A549 treated with dexamethasone at 1 μM for 4 hours (cell line): ENCODE data around the gene ODF2L. TPM values are rescaled to one million over a fixed set of nuclear protein-coding genes. Genes with fewer than 3 reads are reported as not detected.

ENCODE experiments used
- total RNA-seq: library from RNA; stranded (reverse); fragments of 200-300 nt; extraction: Qiagen RNA extraction; gene quantifications from 5 replicates; pipeline ENCODE4 v1.2.3, GENCODE V29; 2022

ODF2L gene, protein sequence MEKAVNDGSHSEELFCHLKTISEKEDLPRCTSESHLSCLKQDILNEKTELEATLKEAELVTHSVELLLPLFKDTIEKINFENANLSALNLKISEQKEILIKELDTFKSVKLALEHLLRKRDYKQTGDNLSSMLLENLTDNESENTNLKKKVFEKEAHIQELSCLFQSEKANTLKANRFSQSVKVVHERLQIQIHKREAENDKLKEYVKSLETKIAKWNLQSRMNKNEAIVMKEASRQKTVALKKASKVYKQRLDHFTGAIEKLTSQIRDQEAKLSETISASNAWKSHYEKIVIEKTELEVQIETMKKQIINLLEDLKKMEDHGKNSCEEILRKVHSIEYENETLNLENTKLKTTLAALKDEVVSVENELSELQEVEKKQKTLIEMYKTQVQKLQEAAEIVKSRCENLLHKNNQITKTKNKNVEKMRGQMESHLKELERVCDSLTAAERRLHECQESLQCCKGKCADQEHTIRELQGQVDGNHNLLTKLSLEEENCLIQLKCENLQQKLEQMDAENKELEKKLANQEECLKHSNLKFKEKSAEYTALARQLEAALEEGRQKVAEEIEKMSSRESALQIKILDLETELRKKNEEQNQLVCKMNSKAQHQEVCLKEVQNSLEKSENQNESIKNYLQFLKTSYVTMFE
- total RNA-seq: 7.4 to 9.3 TPM (median 8.2 TPM) in 5 replicates

DNA sequence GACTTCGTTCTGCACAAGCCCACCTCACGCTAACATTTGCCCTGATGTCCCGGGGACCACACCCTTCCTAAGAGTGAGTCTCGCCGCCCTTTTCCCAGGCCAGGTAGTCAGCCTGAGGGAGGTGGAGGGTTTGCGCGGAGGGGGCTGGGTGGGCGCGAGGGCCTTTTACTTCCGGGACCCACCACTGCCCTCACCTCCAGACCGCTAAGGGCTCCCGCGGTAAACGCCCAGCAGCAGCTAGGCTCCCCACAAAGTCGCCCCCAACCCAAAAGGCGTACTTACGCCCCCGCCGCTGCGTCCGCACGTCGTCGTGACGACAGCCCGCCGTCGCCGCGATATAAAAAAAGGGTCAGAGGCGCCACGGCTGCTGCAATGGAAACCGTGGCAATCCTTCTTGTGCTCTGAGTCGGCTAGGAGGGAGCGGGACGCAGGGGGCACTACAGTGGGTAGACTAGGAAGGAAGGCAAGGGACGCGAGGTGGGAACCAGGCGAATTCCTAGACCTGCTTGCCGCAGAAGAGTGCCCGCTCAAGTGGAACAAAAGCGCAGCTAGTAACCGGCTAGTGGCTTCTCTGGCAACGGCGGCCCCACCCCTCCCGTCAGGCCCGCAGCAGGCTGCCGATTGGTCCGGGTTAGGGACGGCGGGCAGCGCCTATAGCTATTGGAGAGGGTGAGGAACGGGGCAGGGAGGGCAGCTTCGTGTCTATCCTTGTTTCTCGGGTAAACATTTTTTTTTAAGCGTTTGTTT lies at the start of gene ODF2L:
ODF2L (minus strand) TSS at position 573 of the 747 bp plus-strand sequence. CDS start 9,296 bp downstream, outside the sequence.

DNA sequence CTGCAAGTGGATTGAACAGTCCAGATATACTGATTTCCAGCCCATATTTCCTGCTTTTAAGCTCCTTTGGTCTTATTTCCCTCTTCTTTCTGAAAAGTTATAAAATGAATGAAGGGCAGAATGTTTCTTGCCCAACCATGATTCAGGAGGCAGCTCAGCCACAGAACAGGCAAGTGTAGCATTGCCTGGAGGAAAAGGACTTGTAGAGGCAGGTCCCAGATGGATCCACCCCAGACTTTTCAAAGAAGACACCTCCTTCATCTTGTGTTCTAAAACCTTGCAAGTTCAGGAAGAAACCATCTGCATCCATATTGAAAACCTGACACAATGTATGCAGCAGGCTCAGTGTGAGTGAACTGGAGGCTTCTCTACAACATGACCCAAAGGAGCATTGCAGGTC lies 27.8 kb upstream of the ODF2L start, which contains the start of gene CLCA2:
CLCA2 (plus strand) TSS at position 299 of the 400 bp plus-strand sequence; CDS start at position 376, 77 bp downstream.

Other genes starting within 250 kb of the ODF2L start
- 0.02 TPM in 2 of 5 replicates, not detected in the others for gene COL24A1, start 239.6 kb downstream of the ODF2L start, total RNA-seq
- gene CLCA2, start 27.8 kb upstream of the ODF2L start, total RNA-seq: 0.02 TPM in 1 of 5 replicates, not detected in the others
- 0.04 TPM in 1 of 5 replicates, not detected in the others for gene CLCA1, start 72.6 kb upstream of the ODF2L start, total RNA-seq
- not detected in 5 replicates for gene CLCA4, start 150.8 kb upstream of the ODF2L start, total RNA-seq